CD4-positive, alpha-beta T cell treated with Interleukin-17A for 4 hours (primary cell): ENCODE data around the gene GORAB.

Experiments
- DNase-seq: peaks from one replicate; pipeline ENCODE4 v3.0.0-alpha.2; 2020; ENCODE audit warnings: mixed read lengths

GORAB gene

GRCh38 chr1:170531758-170532657 lies at the start of gene GORAB:
Gene GORAB (plus strand): TSS chr1:170532166. CDS start chr1:170532224, 58 bp downstream.
- DNase-seq = peak; percentile 82

GRCh38 chr1:170483051-170483450 lies 48.9 kb upstream of the GORAB start:
- DNase-seq = no peak

DNA sequence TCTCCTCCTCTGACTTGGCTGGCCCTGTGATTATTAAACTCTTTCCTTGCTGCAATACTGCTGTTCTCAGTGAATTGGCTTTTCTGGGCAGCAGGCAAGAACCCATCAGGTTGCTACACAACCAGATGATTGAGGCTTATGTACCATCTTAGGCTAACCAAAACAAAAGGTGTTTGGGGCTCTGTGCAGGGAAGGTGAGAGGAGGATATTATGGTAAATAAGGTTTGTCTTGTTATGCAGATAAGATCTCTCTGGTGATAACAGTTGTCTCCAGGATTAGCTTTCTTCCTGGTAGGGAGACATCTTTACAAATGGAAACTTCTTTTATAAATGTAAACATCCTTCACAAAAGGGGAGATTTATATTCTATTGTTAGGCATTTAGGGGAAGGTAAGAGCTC lies 44.5 kb upstream of the GORAB start:
- no peak for DNase-seq

GRCh38 chr1:170491291-170491690 lies 40.7 kb upstream of the GORAB start:
- DNase-seq = no peak

DNA sequence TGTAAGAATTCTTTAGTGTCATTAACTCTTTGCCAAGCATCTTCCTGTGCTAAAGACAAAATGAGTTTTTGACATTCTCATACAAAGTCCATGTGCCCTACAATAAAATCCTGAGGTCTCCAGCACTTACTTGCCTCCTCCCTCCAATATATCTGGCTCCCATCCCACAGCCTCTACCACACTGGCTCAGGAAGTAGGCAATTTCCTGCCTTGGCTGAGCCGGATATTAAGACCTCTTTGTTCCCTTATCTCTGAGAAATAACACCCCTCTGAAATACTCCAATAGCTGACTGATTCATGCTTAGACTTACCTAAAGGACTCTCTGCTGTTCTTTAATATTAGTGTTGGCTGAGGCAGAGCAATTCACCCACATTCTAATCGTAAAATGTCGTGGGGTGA lies 37.6 kb upstream of the GORAB start:
- DNase-seq = no peak

DNA sequence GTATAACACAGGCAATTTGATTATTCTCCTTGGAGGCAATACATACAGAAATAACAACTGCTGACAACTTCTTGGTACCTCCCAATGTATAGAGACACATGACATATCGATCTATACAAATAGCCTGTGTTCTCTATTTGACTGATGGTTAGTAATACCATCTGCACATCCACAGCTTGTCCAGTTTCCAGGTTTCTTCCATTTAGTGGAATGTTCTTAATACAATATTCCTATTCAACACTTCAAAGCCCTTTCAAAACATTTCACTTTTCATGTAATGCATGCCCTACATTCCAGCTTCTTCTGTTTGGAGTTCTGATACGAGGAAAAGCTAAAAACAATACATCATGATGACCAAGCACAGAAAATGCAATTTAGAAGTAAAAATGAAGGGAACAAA lies 37.0 kb upstream of the GORAB start:
- DNase-seq = no peak

DNA sequence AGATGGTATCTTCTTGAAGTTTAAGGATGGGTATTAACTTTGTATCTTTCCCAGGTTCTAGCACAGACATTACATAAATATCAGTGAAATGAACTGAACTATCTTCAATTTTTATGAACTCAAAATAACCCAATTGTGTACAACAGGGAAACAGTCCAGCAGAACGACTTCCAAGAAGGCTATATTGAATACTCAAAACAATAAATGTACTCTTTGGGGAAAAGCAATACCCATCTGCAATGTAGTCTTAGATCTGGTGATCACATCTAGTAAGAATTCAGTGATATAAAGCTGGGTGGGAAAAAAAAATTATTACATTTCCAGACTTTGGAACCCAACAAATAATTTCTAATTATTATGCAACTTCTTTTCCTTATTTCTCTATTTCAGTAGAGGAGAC lies 33.1 kb upstream of the GORAB start:
- no peak for DNase-seq

GRCh38 chr1:170503665-170504064 lies 28.3 kb upstream of the GORAB start:
- no peak for DNase-seq

GRCh38 chr1:170510163-170510562 lies 21.8 kb upstream of the GORAB start:
- DNase-seq = no peak

DNA sequence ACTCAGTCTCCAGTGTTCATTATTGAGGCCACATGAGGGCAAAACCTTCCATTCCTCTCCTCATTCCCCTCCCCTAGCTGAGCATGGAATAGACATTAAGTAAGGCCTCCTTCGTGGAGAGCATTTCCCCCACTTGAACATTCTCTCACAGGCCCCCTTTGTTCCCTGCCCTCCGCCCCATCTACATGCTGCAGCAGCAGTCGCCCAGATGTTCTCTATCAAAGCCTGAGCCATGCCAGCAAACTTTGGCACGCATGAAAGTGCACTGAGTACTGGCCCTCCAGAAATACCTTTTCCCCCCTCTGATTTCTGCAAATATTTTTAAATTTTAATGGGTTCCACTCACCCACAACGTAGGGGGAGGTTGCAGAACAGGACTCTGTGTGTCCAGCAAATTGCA lies 20.9 kb upstream of the GORAB start:
- no peak for DNase-seq

DNA sequence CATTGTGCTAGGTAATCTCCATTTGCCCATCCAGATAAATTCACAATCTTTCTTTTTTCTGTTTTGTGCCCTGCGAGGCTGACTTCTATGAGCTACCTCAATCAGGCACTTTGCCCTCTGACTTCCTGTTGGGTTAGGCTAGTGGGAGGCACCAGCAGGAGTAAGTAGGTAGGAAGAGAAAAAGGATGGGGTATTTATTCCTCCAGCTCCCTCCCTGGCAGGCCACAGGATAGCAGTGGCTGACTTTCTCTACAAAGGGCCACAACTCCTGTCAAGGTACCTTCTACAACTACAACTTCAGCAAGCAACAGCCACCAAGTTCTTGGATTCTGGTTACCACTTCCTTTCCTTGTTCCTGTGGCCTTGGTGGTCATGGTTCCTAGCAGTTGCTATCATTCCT lies 18.8 kb upstream of the GORAB start:
- no peak for DNase-seq

GRCh38 chr1:170518185-170518834 lies 13.7 kb upstream of the GORAB start:
- no peak for DNase-seq

GRCh38 chr1:170518965-170519364 lies 13.0 kb upstream of the GORAB start:
- DNase-seq = no peak

GRCh38 chr1:170520601-170521000 lies 11.4 kb upstream of the GORAB start:
- no peak for DNase-seq

- DNase-seq = no peak
Measured at GRCh38 chr1:170521818-170522217, 10.1 kb upstream of the GORAB start.

DNA sequence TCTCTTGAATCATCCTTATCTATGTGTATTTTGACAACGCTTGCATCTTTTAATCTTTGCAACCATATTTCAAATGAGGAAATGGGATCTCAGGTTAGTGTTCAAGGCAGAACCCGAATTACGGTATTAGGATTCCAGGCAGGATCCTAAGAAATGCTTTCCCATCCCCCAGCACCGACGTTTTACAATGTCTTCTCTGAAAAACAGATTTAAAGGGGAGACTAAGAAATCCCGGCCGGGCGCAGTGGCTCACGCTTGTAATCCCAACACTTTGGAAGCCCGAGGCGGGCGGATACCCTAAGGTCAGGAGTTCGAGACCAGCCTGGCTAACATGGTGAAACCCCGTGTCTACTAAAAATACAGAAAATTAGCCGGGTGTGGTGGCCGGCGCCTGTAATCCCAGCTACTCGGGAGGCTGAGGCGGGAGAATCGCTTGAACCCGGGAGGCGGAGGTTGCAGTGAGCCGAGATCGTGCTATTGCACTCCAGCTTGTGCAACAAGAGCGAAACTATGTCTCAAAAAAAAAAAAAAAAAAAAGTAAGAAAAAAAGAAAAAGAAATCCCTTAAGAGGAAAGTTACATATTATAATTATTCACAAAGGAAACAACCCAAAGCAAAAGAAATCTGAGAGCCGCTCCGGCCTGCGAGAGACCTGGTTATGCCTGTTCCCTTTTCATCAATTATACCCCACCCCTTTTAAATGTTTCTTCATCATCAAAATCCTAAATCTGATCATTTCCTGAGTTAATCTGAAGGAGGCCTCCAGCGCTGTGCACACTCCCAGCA lies 801 bp upstream of the GORAB start:
- peak; percentile 5 for DNase-seq

DNA sequence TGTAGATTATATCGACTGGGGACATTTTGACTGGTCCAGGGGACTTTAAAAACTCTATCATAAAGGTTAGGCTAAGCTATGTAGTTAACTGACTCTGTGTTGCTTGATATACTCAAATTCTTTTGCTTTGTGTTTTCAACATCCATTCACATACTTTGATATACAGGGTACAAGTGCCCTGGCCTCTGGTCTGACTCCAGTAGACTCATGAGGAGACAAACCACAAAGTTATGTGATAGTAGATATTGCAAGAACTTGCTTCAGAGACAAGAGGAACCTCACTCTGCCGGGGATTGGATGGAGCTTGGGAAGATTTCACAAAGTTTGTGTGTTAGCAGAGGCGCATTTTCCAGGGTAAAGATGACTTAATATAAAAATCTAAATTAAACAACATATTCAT lies 1.3 kb downstream of the GORAB start:
- no peak for DNase-seq

GRCh38 chr1:170534626-170535147 lies 2.7 kb downstream of the GORAB start:
- no peak for DNase-seq

DNA sequence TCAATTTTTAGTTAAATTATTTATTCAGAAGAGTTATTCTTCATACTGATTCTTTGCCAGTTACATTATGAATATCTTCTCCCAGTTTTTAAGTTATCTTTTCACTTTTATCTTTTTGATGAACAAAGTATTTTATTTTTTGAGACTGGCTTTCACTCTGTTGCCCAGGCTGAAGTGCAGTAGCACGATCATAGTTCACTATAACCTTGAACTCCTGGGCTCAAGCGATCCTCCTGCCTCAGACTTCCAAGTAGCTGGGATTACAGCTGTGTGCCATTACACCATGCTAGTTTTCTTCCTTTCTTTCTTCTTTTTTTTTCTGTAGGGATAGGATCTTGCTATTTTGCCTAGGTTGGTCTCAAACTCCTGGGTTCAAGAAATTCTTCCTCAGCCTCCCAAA lies 3.5 kb downstream of the GORAB start:
- DNase-seq = no peak

- no peak for DNase-seq
Measured at GRCh38 chr1:170536924-170537551, 5.1 kb downstream of the GORAB start.

DNA sequence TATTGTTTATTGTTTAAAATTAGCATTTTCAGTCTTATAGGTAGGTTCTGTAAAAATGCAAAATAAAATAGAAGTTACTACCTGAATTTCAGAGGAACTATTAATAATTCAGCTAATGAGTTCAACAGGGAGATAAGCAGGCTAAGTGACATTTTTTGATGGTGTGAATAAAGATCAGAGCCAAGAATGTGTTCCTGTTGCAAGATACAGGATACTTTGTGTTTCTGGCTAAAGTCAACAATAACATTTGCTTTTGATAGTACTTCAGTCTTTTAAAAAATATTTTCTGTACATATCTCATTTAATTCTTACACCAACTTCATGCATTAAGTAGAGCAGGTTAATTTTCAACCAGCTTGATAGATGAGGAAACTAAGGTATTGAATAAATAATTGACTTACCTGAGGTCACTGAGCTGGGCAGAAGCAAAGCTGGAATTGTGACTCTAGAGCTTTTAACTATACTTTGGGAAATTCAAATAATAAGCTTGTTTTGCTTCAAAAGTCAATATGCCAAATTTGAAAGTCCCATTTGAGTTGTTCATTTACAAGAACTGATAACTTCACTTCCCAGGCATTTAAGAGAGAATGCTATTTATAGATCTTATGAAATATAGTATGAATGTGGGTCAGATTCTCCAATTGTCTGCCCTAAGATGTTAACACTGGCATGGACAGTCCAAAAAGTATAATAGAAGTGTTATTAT lies 6.0 kb downstream of the GORAB start:
- no peak for DNase-seq

GRCh38 chr1:170538687-170539086 lies 6.7 kb downstream of the GORAB start:
- no peak for DNase-seq
